ENCODE results near the gene PRDM15. TPM values are rescaled to one million over a fixed set of nuclear protein-coding genes. Genes with fewer than 3 reads are reported as not detected.

The PRDM15 gene
- total RNA-seq, 4 donors from 2014 or later: 6.4 to 88.4 (median 21.1) TPM

DNA sequence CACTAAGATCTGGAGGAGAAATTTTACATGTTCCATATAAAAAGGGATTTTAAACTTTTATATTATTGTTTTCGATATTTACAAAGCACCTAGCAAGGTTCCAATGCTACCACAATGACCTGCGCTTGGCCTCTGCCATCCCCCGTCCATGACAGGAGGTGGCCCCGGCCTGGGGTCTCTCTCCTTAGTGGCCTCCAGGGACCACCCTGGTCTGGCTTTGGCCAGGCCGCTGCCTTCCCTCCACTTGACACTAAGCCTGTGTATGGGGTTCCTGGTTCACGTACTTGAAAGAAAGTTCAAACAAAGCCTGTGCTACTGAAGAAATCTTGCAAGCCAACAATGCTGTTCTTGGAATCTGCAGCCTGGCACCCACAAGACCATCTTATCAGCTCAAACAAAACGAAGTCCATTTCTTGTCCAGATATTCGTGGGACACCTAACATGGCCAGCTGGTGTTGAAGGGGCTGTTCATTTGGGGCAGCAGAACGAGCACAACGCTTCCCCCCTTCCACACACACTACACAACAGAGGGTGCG, 12.8 kb downstream of the PRDM15 start:
- H3K36me3 ChIP-seq: no peaks in the 10 kb centered on the region
- no peak for DNase-seq
- no peak overlapping the region for H3K4me3 ChIP-seq
- in situ Hi-C loops (cut with MboI; ENCODE audit: low pct_ligation_motif_present in 1 of 4, low pct_unique_long_range_greater_than_20kb in 1 of 4, low sequenced_read_pairs in 3 of 4): loop anchor here in 1 of 4 donors (25.0 kb wide), 1 partner anchor 246 kb away; no protein-coding TSS in a partner anchor
- H3K4me1 ChIP-seq: peaks cover 0 to 6% (median 0%) of the 10 kb centered on the region in 4 donors
- H3K27ac ChIP-seq: no peak overlapping the region
- intact Hi-C loops (cut with DNase I; ENCODE audit: low total_unique reads): no loop called here
- WGBS, 2 donors (ENCODE audit: low coverage in 1 of 2): 72 to 100% methylated on average over 3 to 11 of the region's 11 CpGs
- no peaks in the 10 kb centered on the region for H3K9me3 ChIP-seq
- no peaks in the 10 kb centered on the region for H3K27me3 ChIP-seq
- TF ChIP-seq EP300 (IDR thresholded peaks at IDR 0.05; ENCODE audit: low read depth): no peak
- no peak for TF ChIP-seq POLR2A (IDR thresholded peaks at IDR 0.05)
- no peak for TF ChIP-seq POLR2AphosphoS5 (IDR thresholded peaks at IDR 0.05)
- TF ChIP-seq, protein P1, sequence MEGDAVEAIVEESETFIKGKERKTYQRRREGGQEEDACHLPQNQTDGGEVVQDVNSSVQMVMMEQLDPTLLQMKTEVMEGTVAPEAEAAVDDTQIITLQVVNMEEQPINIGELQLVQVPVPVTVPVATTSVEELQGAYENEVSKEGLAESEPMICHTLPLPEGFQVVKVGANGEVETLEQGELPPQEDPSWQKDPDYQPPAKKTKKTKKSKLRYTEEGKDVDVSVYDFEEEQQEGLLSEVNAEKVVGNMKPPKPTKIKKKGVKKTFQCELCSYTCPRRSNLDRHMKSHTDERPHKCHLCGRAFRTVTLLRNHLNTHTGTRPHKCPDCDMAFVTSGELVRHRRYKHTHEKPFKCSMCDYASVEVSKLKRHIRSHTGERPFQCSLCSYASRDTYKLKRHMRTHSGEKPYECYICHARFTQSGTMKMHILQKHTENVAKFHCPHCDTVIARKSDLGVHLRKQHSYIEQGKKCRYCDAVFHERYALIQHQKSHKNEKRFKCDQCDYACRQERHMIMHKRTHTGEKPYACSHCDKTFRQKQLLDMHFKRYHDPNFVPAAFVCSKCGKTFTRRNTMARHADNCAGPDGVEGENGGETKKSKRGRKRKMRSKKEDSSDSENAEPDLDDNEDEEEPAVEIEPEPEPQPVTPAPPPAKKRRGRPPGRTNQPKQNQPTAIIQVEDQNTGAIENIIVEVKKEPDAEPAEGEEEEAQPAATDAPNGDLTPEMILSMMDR (IDR thresholded peaks at IDR 0.05): no peak

DNA sequence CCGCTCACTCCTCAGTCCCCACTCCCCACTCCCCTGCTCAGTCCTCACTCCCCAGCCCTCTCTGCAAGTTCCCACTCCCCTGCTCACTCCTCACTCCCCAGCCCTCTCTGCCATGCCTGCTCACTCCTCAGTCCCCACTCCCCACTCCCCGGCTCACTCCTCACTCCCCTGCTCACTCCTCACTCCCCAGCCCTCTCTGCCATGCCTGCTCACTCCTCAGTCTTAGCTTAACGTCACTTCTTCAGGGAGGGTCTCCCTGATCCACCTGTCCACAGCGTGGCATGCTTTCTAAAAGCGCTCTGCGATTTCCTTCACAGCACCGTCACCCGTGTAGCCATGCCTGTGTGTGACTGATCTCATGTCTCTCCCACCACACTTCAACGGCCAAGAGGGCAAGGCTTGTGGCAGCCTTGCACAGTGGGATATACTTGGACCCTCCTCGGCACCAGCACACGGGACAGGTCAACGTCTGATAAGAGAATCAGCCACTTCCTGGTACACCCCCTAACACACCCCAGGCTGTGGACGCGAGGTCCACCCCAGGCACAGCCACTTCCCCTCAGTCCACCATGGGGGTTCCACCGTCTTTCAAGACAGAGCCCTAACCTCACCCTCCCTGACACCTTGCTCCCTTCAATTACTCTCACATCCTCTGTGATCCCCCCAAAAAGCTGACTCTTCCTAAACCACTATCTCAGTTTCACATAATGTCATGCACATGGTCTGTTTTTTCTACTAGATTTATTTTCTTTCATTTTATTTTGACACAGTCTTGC, 14.0 kb downstream of the PRDM15 start:
- intact Hi-C loops (cut with DNase I; ENCODE audit: low total_unique reads): no loop called here
- in situ Hi-C loops (cut with MboI; ENCODE audit: low pct_ligation_motif_present in 1 of 4, low pct_unique_long_range_greater_than_20kb in 1 of 4, low sequenced_read_pairs in 3 of 4): loop anchor here in 1 of 4 donors (25.0 kb wide), 1 partner anchor 247 kb away; no protein-coding TSS in a partner anchor
- 73 to 77% methylated on average over 2 to 15 of the region's 15 CpGs for WGBS, 2 donors (ENCODE audit: low coverage in 1 of 2)
- Histone ChIP-seq H3K4me3 (no peak overlapping the region), H3K9me3 (no peaks in the 10 kb centered on the region), H3K36me3 (no peaks in the 10 kb centered on the region), H3K27me3 (no peaks in the 10 kb centered on the region), H3K4me1 (peaks cover 0 to 6% (median 0%) of the 10 kb centered on the region in 4 donors), H3K27ac (peak overlapping the region in 2 of 4 donors; percentile 5 to 58)
- TF ChIP-seq EP300 (IDR thresholded peaks at IDR 0.05; ENCODE audit: low read depth) (no peak), POLR2A (IDR thresholded peaks at IDR 0.05) (no peak), POLR2AphosphoS5 (IDR thresholded peaks at IDR 0.05) (no peak)
- TF ChIP-seq, protein P1 (IDR thresholded peaks at IDR 0.05): no peak
- DNase-seq: peak; percentile 21

DNA sequence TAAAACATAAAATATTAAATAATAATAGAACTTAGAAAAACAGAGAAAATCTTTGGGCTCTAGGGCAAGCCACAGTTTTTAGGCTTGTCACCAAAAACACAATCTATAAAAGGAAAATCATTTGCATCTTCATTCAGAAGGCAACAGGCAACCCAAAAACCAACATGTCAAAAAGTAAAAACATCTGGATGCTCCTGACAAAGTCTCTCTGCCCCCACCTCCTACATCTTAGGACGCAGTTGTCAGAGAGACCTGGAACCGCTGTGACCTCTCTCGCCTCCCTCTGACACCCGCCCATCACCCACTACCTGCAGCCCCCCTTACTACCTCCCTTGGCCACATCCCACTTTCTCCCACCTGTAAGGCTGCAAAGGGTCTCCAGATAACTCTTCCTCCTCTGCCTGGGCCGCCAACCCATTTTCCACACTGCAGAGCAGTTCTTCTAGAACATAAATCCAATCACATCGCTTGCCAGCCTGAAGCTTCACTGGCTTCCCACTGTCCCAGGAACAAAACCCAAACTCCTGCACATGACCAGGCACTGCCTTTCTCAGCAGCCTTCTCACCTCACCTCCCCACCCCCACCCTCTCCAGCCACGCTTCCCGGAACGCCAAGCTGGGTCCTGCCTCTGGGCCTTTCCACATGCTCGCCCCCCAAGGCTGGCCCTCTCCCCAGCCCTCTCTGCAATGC, 14.7 kb downstream of the PRDM15 start:
- Histone ChIP-seq H3K4me1 (peaks cover 0 to 6% (median 0%) of the 10 kb centered on the region in 4 donors), H3K27me3 (no peaks in the 10 kb centered on the region), H3K27ac (peak overlapping the region in 2 of 4 donors; percentile 5 to 58), H3K4me3 (no peak overlapping the region), H3K36me3 (no peaks in the 10 kb centered on the region), H3K9me3 (no peaks in the 10 kb centered on the region)
- intact Hi-C loops (cut with DNase I; ENCODE audit: low total_unique reads): no loop called here
- in situ Hi-C loops (cut with MboI; ENCODE audit: low pct_ligation_motif_present in 1 of 4, low pct_unique_long_range_greater_than_20kb in 1 of 4, low sequenced_read_pairs in 3 of 4): loop anchor here in 1 of 4 donors (25.0 kb wide), 1 partner anchor 248 kb away; no protein-coding TSS in a partner anchor
- DNase-seq: no peak
- 90% methylated on average over 2 to 10 of the region's 10 CpGs for WGBS, 2 donors (ENCODE audit: low coverage in 1 of 2)
- TF ChIP-seq, protein P1 (IDR thresholded peaks at IDR 0.05): no peak

DNA sequence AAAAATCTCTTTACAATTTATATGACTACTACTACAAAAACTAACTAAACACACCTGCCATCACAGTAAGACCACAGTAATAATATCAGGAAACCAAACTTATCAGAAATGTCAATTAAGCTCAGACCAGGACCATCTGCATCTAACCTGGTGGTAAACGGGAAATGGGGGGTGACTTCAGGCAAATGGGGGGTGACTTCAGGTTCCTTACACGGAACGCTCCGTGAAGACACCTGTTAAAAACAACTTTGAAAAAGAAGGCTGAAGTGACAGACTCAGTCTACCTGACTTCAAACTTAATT, 15.8 kb downstream of the PRDM15 start:
- TF ChIP-seq POLR2AphosphoS5 (IDR thresholded peaks at IDR 0.05) (no peak), POLR2A (IDR thresholded peaks at IDR 0.05) (no peak), EP300 (IDR thresholded peaks at IDR 0.05; ENCODE audit: low read depth) (no peak)
- TF ChIP-seq, protein P1 (IDR thresholded peaks at IDR 0.05): no peak
- 78 to 83% methylated on average over 4 of the region's 4 CpGs for WGBS, 2 donors (ENCODE audit: low coverage in 1 of 2)

More for the DNA sequence above, 15.8 kb downstream of the PRDM15 start:
- in situ Hi-C loops (cut with MboI; ENCODE audit: low pct_ligation_motif_present in 1 of 4, low pct_unique_long_range_greater_than_20kb in 1 of 4, low sequenced_read_pairs in 3 of 4): loop anchor here in 1 of 4 donors (25.0 kb wide), 1 partner anchor 249 kb away; no protein-coding TSS in a partner anchor
- H3K27me3 ChIP-seq: no peaks in the 10 kb centered on the region
- no peak overlapping the region for H3K4me3 ChIP-seq
- H3K9me3 ChIP-seq: no peaks in the 10 kb centered on the region
- H3K4me1 ChIP-seq: peaks cover 0 to 6% (median 0%) of the 10 kb centered on the region in 4 donors
- no peaks in the 10 kb centered on the region for H3K36me3 ChIP-seq
- H3K27ac ChIP-seq: peak overlapping the region in 1 of 4 donors; percentile 58
- intact Hi-C loops (cut with DNase I; ENCODE audit: low total_unique reads): no loop called here
- no peak for DNase-seq

All from transverse colon (tissue), 4 donors.